Esophagus squamous epithelium (tissue), 4 donors: Measurements from ENCODE around the gene SPDYE2.
"Not testable (repeated sequence)": the region's sequence is repeated elsewhere in the genome, so short reads cannot be mapped to it uniquely, and the experiment has no call there.

Source experiments
- CTCF ChIP-seq, 6 experiments: fragments of 450-650 bp in 4 of 6; fragments of 200-600 bp in 2 of 6; sonication (generic) in 2 of 6; IDR thresholded peaks; one replicate each; pipeline ENCODE4 v1.5.1; 2016 to 2019; ENCODE audit warnings: antibody characterized with exemption in 6 of 6, mild to moderate bottlenecking in 4 of 6, moderate library complexity in 4 of 6
- POLR2A ChIP-seq, 4 donors: fragments of 450-650 bp; IDR thresholded peaks; one replicate each; pipeline ENCODE4 v1.6.1; 2017; ENCODE audit warnings: antibody characterized with exemption in 4 of 4, mild to moderate bottlenecking in 4 of 4, moderate library complexity in 3 of 4

GRCh38 chr7:102514881-102515721 is 35.9 kb upstream of the SPDYE2 start:
- not testable (repeated sequence) for TF ChIP-seq CTCF, POLR2A (IDR thresholded peaks at IDR 0.05)
